K562 (cell line): ENCODE data around the gene ZBTB25. TPM values are rescaled to one million over a fixed set of nuclear protein-coding genes. Genes with fewer than 3 reads are reported as not detected.

Experiments used
- ATAC-seq: fragments of 200-7000 bp; cut with Tn5 transposase; 3 replicates; pipeline ENCODE4 v1.9.1; 2020; ENCODE audit warnings: moderate library complexity
- BruUV-seq: library from RNA; stranded (reverse); fragments of 400-500 nt; replicated peaks from 2 replicates; lab custom pipeline; 2021; lab: Mats Ljungman, UMichigan
- CTCF ChIA-PET: fragments of 300-600 bp; formaldehyde crosslinking; extraction: SDS; loops from one replicate; lab custom pipeline; 2021; ENCODE audit warnings: low intra/inter-chr PET ratio; lab: Yijun Ruan, JAX
- POLR2A ChIA-PET: fragments of 300-600, 350-650 bp; sonication (Branson Sonifier 250); formaldehyde crosslinking; extraction: SDS; loops from one replicate; lab custom pipeline; 2021; ENCODE audit warnings: antibody characterized with exemption, inconsistent platforms; lab: Yijun Ruan, JAX
- DNase-seq, 4 experiments: peaks; one replicate each; pipeline versions ENCODE4 v3.0.0 to v3.0.0-alpha.2; 2011 to 2018; ENCODE audit warnings: low spot score in 3 of 4, mixed read lengths in 3 of 4; ENCODE audit errors: extremely low read depth in 1 of 4
- FAIRE-seq: peaks from 2 replicates; lab custom pipeline; 2011; peaks lifted over from hg19 to GRCh38; lab: Jason Lieb, UNC
- H2AFZ ChIP-seq: 2 replicates; pipeline ENCODE4 v1.6.0; 2011; ENCODE audit warnings: low read depth, low read length, control low read depth, inconsistent platforms
- H3K27ac ChIP-seq: fragments of 200-600 bp; 3 replicates; pipeline ENCODE4 v1.8.0; 2011; ENCODE audit warnings: low read depth, mild to moderate bottlenecking, control low read depth, inconsistent platforms, low read length, moderate library complexity, mixed read lengths; ENCODE audit errors: extremely low read depth
- H3K27me3 ChIP-seq, 2 experiments: fragments of 300-600 bp in 1 of 2; 2 replicates in 1 of 2; 3 replicates in 1 of 2; pipeline versions ENCODE4 v1.6.0 to v1.8.0; 2011; ENCODE audit warnings: inconsistent platforms in 2 of 2, low read length in 2 of 2, mild to moderate bottlenecking in 1 of 2, mixed read lengths in 1 of 2, moderate library complexity in 1 of 2; ENCODE audit not compliant: control insufficient read depth in 2 of 2, insufficient read depth in 2 of 2
- H3K36me3 ChIP-seq: fragments of 300-600 bp; 3 replicates; pipeline ENCODE4 v1.8.0; 2011; ENCODE audit warnings: mild to moderate bottlenecking, low read length, inconsistent platforms; ENCODE audit not compliant: control insufficient read depth, insufficient read depth
- H3K4me1 ChIP-seq, 2 experiments: fragments of 200-600 bp in 1 of 2; replicated peaks in 1 of 2; 2 replicates in 1 of 2; 3 replicates in 1 of 2; pipeline versions ENCODE4 v1.5.1 to v1.8.0; 2011; ENCODE audit warnings: inconsistent platforms in 2 of 2, low read length in 2 of 2, mild to moderate bottlenecking in 1 of 2, mixed read lengths in 1 of 2, moderate library complexity in 1 of 2; ENCODE audit not compliant: control insufficient read depth in 2 of 2, insufficient read depth in 2 of 2
- H3K4me2 ChIP-seq: 2 replicates; pipeline ENCODE4 v1.6.1; 2011; ENCODE audit warnings: low read length, control low read depth, inconsistent platforms, mixed read lengths; ENCODE audit not compliant: insufficient read depth
- H3K4me3 ChIP-seq: fragments of 200-600 bp; sonication (generic), shearing (Covaris generic); 2 replicates; pipeline ENCODE4 v1.5.1; 2016; ENCODE audit warnings: control low read depth, inconsistent platforms
- H3K79me2 ChIP-seq: fragments of 200-600 bp; 3 replicates; pipeline ENCODE4 v1.8.0; 2011; ENCODE audit warnings: low read length, inconsistent platforms; ENCODE audit not compliant: control insufficient read depth, insufficient read depth
- H3K9ac ChIP-seq, 2 experiments: 2 replicates each; pipeline versions ENCODE4 v1.6.0 to v1.6.1; 2011; ENCODE audit warnings: low read depth in 2 of 2, low read length in 2 of 2, control low read depth in 1 of 2, inconsistent platforms in 1 of 2, mild to moderate bottlenecking in 1 of 2, mixed read lengths in 1 of 2; ENCODE audit not compliant: insufficient read depth in 1 of 2
- H3K9me1 ChIP-seq: one replicate; pipeline ENCODE4 v1.6.0; 2011; ENCODE audit warnings: inconsistent platforms, mild to moderate bottlenecking, low read length, moderate library complexity; ENCODE audit not compliant: control insufficient read depth, insufficient read depth
- H3K9me3 ChIP-seq: replicated peaks from 2 replicates; pipeline ENCODE4 v1.5.1; 2011; ENCODE audit warnings: low read depth, low read length, inconsistent platforms; ENCODE audit not compliant: control insufficient read depth, insufficient read depth
- H4K20me1 ChIP-seq: replicated peaks from 2 replicates; pipeline ENCODE4 v1.6.1; 2011; ENCODE audit warnings: low read length, inconsistent platforms, mixed read lengths; ENCODE audit not compliant: control insufficient read depth, insufficient read depth
- CGGBP1 ChIP-seq: fragments of 250-450 bp; sonication (Bioruptor Pico); IDR thresholded peaks from 2 replicates; pipeline ENCODE4 v1.9.0; 2021; ENCODE audit warnings: mild to moderate bottlenecking
- DDX20 ChIP-seq: fragments of 450-650 bp; IDR thresholded peaks from 2 replicates; pipeline ENCODE4 v1.6.1; 2016; ENCODE audit warnings: missing genetic modification characterization, low read depth, mild to moderate bottlenecking, missing compliant biosample characterization, moderate library complexity
- DMBX1 ChIP-seq: fragments of 250-450 bp; sonication (Bioruptor Pico); IDR thresholded peaks from 2 replicates; pipeline ENCODE4 v1.8.0; 2022; ENCODE audit warnings: inconsistent platforms, mild to moderate bottlenecking, moderate library complexity, borderline replicate concordance
- HMBOX1 ChIP-seq: sonication (generic); IDR thresholded peaks from 2 replicates; pipeline ENCODE4 v1.6.1; 2016
- NFE2 ChIP-seq: IDR thresholded peaks from 2 replicates; pipeline ENCODE4 v1.6.1; 2014; ENCODE audit warnings: antibody characterized with exemption, low read depth
- PATZ1 ChIP-seq: fragments of 250-450 bp; sonication (Bioruptor Pico); IDR thresholded peaks from 2 replicates; pipeline ENCODE4 v1.5.0; 2020; ENCODE audit warnings: mild to moderate bottlenecking, borderline replicate concordance
- POLR2H ChIP-seq: IDR thresholded peaks from 2 replicates; pipeline ENCODE4 v1.6.1; 2016; ENCODE audit warnings: missing genetic modification characterization, low read depth, mild to moderate bottlenecking, control low read depth, missing compliant biosample characterization, moderate library complexity
- RBM34 ChIP-seq: fragments of 200-400 bp; formaldehyde crosslinking; IDR thresholded peaks from 2 replicates; pipeline ENCODE4 v1.6.1; 2018; ENCODE audit warnings: low read length, borderline replicate concordance; ENCODE audit not compliant: insufficient read depth
- ZKSCAN3 ChIP-seq: fragments of 250-450 bp; sonication (Bioruptor Pico); IDR thresholded peaks from 2 replicates; pipeline ENCODE4 v1.4.0; 2020
- ZKSCAN8 ChIP-seq: fragments of 200-800 bp; sonication (Bioruptor generic); IDR thresholded peaks from 2 replicates; pipeline ENCODE4 v1.6.1; 2016; ENCODE audit warnings: missing genetic modification characterization, missing compliant biosample characterization
- WGBS: fragments of 100-300 bp; shearing (Covaris generic); methylation state at CpG from one replicate; pipeline ENCODE4 v1.1.6; 2016; ENCODE audit warnings: low coverage, mixed read lengths; ENCODE audit not compliant: insufficient coverage; ENCODE audit errors: missing lambda C conversion rate; 5-methylcytosine and 5-hydroxymethylcytosine counted together
- in situ Hi-C: fragments of 300-500 bp; cut with MboI; formaldehyde crosslinking; loops from 4 replicates; pipeline ENCODE4 v1.15.0; 2018; ENCODE audit warnings: inconsistent platforms, mixed read lengths
- intact Hi-C: fragments of 100-400 bp; cut with micrococcal nuclease; formaldehyde crosslinking; loops from 2 replicates; pipeline ENCODE4 v1.14.2; 2022
- polyA plus RNA-seq, 8 experiments: library from polyadenylated mRNA; depleted of rRNA in 4 of 8; stranded (reverse) in 5 of 8; unstranded in 3 of 8; fragments of >200 nt; fragmentation: Nextera tagmentation in 2 of 8; fragmentation: Illumina TruSeq in 1 of 8; extraction: Ambion mirVana in 2 of 8; extraction: Trizol in 1 of 8; gene quantifications; 2 replicates each; pipeline versions ENCODE4 v1.2.1 to v1.2.3, GENCODE V29; 2011 to 2014; ENCODE audit warnings: inconsistent platforms in 1 of 8, missing spikeins in 1 of 8
- total RNA-seq, 7 experiments: library from RNA; depleted of rRNA in 6 of 7; stranded (reverse); fragments of >200 nt in 6 of 7; fragmentation: Illumina TruSeq in 2 of 7; extraction: Trizol in 2 of 7; gene quantifications; 2 replicates each; pipeline versions ENCODE4 v1.2.1 to v1.2.3, GENCODE V29; 2011 to 2021; ENCODE audit warnings: low replicate concordance in 1 of 7

ZBTB25 gene
- total and polyA plus RNA-seq, 9 of the 15 experiments (the other 6 are each of a cell fraction or from before 2014, with no cell fraction given): 0.61 to 3.9 (median 2.3) TPM

GRCh38 chr14:64467566-64467965, 36.1 kb downstream of the ZBTB25 start:
- ATAC-seq (no peak), DNase-seq (no peak), FAIRE-seq (no peak)
- H2AFZ ChIP-seq: no peak overlapping the region
- H3K9me1 ChIP-seq: no peaks in the 10 kb centered on the region
- ChIA-PET CTCF (no interaction called here), POLR2A (no interaction called here)
- no peaks in the 10 kb centered on the region for H3K36me3 ChIP-seq
- BruUV-seq: no TSS peak
- intact Hi-C loops (loop anchor here (5.0 kb wide), 1 partner anchor 40 kb away; no protein-coding TSS in a partner anchor), in situ Hi-C loops (loop anchor here (10.0 kb wide), 1 partner anchor 123 kb away; no protein-coding TSS in a partner anchor)
- no peak overlapping the region for H3K4me3 ChIP-seq
- H3K9ac ChIP-seq: no peak overlapping the region
- H3K27me3 ChIP-seq: no peaks in the 10 kb centered on the region
- no peak overlapping the region for H3K27ac ChIP-seq
- H3K4me1 ChIP-seq: peaks cover 8 to 9% of the 10 kb centered on the region in 2 experiments; a peak in 4 of 5 replicates
- H3K79me2 ChIP-seq: no peaks in the 10 kb centered on the region
- no peak overlapping the region for H3K4me2 ChIP-seq
- no peaks in the 10 kb centered on the region for H3K9me3 ChIP-seq
- H4K20me1 ChIP-seq: no peaks in the 10 kb centered on the region; the same call in 1 of the 2 replicates
- TF ChIP-seq HMBOX1 (peak; percentile 41; the same call in 1 of the 2 replicates), POLR2H (no peak)

GRCh38 chr14:64467101-64467500, 36.5 kb downstream of the ZBTB25 start:
- Histone ChIP-seq H3K36me3 (no peaks in the 10 kb centered on the region), H3K9me3 (no peaks in the 10 kb centered on the region), H2AFZ (no peak overlapping the region), H3K27me3 (no peaks in the 10 kb centered on the region), H3K4me1 (peaks cover 8 to 9% of the 10 kb centered on the region in 2 experiments; a peak in 4 of 5 replicates), H3K79me2 (no peaks in the 10 kb centered on the region), H3K9me1 (no peaks in the 10 kb centered on the region), H4K20me1 (no peaks in the 10 kb centered on the region; the same call in 1 of the 2 replicates), H3K9ac (no peak overlapping the region), H3K27ac (no peak overlapping the region), H3K4me2 (no peak overlapping the region), H3K4me3 (no peak overlapping the region)
- CTCF ChIA-PET: no interaction called here
- DNase-seq (no peak), ATAC-seq (no peak), FAIRE-seq (no peak)
- WGBS: 47% methylated on average over 3 of the region's 3 CpGs
- POLR2A ChIA-PET: interaction anchor here (1.0 to 1.4 kb wide), 2 partner anchors 9 to 19 kb away, joined by 3 to 4 read pairs; no protein-coding TSS in a partner anchor
- BruUV-seq: no TSS peak
- intact Hi-C loops (loop anchor here (5.0 kb wide), 1 partner anchor 40 kb away; no protein-coding TSS in a partner anchor), in situ Hi-C loops (loop anchor here (10.0 kb wide), 1 partner anchor 122 kb away; no protein-coding TSS in a partner anchor)
- TF ChIP-seq PATZ1 (CRISPR knock-in tag) (no peak), ZKSCAN3 (CRISPR knock-in tag) (no peak), DDX20 (no peak), RBM34 (no peak), ZKSCAN8 (CRISPR knock-in tag) (no peak), DMBX1 (CRISPR knock-in tag) (no peak), CGGBP1 (no peak), NFE2 (no peak)
